Upper lobe of left lung (tissue), 4 donors: ENCODE measurements around the gene KIAA0232.

Experiments
- CTCF ChIP-seq, 6 experiments: fragments of 450-650 bp in 4 of 6; fragments of 200-600 bp in 2 of 6; sonication (generic) in 2 of 6; IDR thresholded peaks; one replicate each; pipeline ENCODE4 v1.5.1; 2016 to 2019; ENCODE audit warnings: antibody characterized with exemption in 6 of 6
- POLR2A ChIP-seq, 4 donors: fragments of 450-650 bp; IDR thresholded peaks; one replicate each; pipeline ENCODE4 v1.5.1; 2016 to 2017; ENCODE audit warnings: antibody characterized with exemption in 4 of 4, mild to moderate bottlenecking in 2 of 4

DNA sequence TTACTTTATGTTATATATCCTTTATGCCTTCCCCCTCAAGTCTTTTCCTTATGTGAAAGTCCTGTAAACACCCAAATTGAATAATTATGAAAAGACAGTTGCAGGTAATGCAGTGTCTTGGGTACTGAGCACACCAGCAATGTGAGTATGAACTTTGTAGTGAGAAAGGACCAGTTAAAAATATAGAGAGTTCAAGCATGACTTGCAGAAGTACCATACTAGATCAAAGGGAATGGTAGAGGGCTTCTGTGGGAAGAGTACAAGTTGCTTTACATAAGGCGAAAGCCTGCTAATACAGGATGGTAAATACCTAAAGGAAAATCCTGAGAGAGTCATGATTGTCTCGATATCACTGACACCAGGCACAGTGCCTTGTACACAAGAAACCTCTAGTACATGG, 25.7 kb downstream of the KIAA0232 start:
- TF ChIP-seq CTCF (IDR thresholded peaks at IDR 0.05) (no peak), POLR2A (IDR thresholded peaks at IDR 0.05) (no peak)
